ENCODE measurements around the gene KRT72.
A peak's percentile ranks its signal among the peaks of the same experiment; 100 is the strongest.

Gene KRT72

DNA sequence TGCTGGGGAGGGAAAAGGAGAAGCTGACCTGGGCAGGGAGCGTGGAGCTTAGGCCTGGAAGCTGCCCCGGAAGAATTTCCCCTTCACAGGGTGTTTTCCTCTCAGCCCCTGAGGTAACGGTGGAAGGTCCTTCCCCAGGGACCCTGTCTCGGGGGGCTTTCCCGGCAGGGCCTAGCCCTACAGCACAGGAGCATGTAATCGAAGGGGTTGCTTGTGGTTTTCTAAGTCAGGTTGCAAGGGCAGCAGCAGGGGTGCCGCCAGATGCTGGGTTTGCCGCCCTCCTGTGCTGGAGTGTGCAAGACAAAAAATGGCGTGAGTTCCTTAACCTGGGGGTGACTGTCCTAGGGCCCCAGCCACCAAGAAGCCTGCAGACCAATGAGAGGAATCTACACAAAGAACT is 26.0 kb downstream of the KRT72 start:
- DNase-seq, result no peak

GRCh38 chr12:52573743-52574142 is 27.5 kb downstream of the KRT72 start, which contains the start of gene KRT74:
KRT74 (minus strand) TSS chr12:52573843; CDS start chr12:52573777, 66 bp downstream.
- DNase-seq, result no peak

DNA sequence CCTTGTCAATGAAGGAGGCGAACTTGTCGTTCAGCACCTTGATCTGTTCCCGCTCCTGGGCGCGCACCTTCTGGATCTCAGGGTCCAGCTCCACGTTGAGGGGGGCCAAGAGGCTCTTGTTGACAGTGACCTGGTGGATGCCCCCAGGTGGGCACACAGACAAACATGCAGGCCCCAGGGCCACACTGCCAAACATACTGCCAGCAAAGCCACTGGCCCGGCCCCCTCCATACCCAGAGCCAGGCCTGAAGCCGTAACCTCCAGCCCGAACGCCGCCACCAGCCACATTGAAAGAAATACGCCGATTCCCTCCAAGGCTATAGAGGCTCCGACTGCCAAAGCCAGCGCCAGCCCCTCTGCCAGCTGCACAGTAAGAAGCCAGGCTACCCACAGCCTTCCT is 28.0 kb downstream of the KRT72 start:
- DNase-seq, result no peak

DNA sequence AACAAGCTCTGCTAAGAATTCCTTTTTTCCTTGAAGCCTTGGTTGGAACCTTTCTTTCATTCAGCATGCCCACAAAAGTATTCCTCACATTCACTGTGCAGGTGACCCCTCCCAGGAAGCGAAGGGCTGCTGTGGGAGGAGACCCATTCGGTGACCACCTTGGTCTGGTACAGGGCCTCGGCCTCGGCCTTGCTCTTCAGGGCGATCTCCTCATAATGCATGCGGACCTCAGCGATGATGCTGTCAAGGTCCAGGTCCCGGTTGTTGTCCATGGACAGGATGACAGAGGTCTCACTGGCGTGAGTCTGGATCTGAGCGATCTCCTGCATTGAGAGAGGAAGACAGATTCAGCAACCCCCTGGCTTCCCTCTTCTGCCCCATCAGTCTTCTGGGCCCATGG is 30.8 kb downstream of the KRT72 start:
- no peak for DNase-seq

DNA sequence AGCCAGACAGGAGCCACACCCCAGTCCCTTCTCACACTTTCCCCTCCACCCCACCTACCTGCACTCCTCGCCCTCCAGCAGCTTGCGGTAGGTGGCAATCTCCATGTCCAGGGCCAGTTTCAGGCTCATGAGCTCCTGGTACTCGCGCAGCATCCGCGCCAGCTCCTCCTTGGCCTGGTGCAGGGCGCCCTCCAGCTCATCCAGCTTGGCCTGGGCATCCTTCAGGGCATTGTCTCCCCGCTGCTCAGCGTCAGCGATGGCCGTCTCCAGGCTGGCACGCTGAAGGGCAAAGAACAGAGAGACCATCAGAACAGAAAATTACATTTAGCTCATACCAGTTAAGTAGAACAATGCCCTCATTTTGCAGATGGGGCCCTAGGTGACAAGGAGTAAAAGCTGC is 33.2 kb downstream of the KRT72 start:
- no peak for DNase-seq

GRCh38 chr12:52566847-52567291 is 34.4 kb downstream of the KRT72 start:
- peak; percentile 50 for DNase-seq

DNA sequence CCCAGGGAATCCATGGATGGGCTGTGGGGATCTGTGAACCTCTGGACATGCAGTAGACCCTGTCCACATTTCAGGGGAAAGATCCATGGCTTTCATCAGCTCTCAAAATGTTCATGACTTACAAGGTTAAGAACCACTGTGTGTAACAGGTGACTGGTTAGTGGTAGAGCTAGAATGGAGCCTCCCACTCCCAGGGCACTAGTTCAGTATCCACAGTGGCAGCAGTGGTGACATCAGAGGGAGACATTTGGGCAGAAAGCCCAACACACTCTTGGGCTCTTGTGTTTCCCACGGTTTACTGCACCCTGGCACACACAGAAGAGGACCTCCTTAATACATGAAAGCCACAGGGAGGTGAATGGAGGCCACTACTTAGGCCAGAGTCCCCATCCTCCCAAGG is 36.7 kb downstream of the KRT72 start:
- no peak for DNase-seq

DNA sequence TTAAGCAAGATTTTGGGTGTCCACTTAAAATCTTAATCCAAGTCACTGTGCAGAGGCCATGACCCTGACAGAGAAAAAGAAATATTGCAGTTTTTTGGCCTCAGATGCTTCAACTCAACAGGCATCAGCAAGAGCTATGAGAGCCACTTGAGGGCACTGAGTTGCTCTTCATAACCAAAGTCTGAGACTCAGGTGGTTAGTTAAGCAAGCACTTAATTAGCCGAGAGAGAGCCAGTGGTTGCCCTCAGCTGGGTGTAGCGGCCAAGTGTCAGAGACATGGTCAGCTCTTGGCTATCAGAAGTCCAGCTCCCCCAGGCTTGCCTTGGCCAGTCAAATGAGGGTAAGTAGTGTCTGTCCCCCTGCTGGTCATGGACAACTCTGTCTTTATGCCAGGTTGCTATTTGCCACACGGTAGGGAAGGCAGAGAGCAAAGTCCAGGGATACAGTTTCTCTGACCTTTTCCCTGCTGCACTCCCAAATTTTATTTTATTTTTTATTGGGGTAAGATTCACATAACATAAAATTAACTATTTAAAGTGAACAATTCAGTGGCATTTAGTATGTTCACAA is 39.3 kb downstream of the KRT72 start:
- peak; percentile 20 for DNase-seq

DNA sequence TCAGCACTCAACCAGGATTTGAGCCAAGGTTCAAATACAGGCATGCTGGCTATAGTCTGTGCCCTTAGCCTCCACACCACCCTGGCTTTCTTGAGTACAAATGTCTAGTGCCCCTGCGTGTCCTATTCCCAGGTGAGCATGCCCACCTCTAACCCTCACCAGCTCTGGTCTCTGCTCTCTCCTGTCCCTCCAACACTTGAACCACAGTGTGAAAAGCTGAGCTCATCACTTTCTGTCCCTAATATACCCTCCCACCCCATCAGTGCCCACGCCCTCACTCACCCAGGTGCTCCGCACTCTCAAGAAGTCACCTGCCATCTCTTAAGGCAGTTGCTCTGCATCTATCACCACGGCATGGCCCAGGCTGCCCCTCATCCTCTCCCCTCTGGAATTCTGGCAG is 41.3 kb downstream of the KRT72 start:
- no peak for DNase-seq

GRCh38 chr12:52558781-52559445 is 42.4 kb downstream of the KRT72 start:
- DNase-seq, result no peak

- DNase-seq, result no peak
Observed at GRCh38 chr12:52557476-52557875, 43.8 kb downstream of the KRT72 start.

GRCh38 chr12:52555577-52555976 is 45.7 kb downstream of the KRT72 start:
- no peak for DNase-seq

GRCh38 chr12:52552681-52553195 is 48.5 kb downstream of the KRT72 start, which contains the start of gene KRT71:
KRT71 (minus strand) TSS chr12:52553145; CDS start chr12:52553077, 68 bp downstream.
- no peak for DNase-seq

- no peak for DNase-seq
Observed at GRCh38 chr12:52552055-52552454, 49.2 kb downstream of the KRT72 start.

DNA sequence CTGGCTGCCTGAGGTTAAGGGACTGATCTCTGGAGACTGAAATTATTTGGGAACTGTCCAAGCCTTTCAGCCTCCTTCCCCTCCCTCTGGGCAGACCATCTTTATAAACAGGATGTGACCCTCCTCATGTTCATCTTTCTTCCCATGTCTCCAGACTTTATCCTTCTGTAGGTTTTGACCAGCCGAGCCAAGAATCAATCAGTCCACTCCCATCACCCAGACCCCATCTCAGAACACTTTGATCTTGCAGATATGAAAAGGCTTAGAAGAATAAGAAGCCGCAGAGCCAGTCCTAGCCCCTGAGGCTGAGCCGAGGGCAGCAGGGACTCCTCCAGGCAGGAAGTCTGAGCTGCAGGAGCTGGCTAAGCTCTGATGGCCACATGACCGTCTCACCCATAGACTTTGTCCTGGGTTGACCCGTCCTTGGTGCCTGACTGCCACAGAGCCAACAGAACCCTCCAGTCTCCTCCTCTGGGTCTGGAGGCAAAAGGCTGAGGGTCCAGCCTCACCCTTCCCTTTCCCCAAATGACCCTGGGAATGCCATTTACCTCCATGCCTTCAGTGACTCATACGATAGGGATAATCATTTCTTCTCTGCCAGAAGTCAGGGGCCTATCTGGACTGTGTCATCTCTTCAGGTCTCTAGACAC is 49.9 kb downstream of the KRT72 start:
- DNase-seq, result no peak

DNA sequence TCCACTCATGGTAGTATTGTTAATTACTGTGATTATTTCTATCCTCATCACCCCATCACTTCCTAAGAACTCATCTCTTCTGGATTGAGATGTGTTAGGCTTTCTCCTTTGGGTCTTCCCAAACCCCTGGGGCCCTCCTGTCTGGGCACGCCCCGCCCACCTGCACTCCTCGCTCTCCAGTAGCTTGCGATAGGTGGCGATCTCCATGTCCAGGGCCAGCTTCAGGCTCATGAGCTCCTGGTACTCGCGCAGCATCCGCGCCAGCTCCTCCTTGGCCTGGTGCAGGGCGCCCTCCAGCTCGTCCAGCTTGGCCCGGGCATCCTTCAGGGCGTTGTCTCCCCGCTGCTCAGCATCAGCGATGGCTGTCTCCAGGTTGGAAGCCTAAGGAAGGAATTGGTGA is 55.1 kb downstream of the KRT72 start:
- DNase-seq, result no peak

GRCh38 chr12:52543985-52544883 is 57.0 kb downstream of the KRT72 start:
- no peak for DNase-seq

DNA sequence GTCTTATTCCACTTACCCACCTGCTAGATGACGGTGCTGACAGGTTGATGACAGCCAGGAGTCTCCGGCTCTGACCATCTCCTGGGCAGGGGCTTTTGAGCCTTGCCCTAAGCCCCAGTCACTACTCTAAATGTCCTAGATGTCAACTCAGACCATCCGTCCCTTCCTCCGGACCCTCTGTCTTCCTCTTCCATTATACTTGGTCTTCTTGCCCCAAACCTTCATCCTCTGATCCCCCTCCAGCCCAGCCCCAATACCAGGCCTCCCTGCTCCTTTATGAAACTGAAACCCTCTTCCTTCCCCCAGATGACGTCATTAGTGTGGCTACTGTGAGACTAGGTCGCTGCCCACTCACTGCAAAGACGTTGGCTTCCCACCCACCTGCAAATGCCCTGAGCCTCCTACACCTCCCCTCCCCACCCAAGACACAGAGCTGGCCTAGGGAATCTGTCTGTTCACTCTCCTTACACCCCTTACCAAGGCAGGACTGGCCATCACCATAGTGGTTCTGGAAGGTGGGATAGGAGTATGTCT is 58.4 kb downstream of the KRT72 start:
- DNase-seq, result no peak

GRCh38 chr12:52542157-52542556 is 59.1 kb downstream of the KRT72 start:
- no peak for DNase-seq

DNA sequence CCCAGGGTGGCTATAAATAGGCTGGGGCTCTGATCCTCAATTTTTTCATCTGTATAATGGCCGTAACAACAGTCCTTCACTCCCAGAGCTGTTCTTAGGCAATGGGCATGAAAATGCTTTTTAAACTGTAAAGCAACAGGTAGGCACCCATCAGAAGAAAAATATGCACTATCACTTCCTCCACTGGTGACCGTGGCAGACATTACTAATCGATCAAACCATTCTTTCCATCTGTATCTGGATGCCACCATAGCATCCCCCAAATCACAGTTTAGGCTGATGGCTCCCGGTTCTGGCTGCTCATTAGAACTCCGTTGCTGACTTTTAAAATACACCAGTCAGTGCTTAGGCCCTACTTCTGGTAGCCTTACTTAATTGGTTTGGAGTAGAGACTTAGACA is 59.6 kb downstream of the KRT72 start:
- no peak for DNase-seq

DNA sequence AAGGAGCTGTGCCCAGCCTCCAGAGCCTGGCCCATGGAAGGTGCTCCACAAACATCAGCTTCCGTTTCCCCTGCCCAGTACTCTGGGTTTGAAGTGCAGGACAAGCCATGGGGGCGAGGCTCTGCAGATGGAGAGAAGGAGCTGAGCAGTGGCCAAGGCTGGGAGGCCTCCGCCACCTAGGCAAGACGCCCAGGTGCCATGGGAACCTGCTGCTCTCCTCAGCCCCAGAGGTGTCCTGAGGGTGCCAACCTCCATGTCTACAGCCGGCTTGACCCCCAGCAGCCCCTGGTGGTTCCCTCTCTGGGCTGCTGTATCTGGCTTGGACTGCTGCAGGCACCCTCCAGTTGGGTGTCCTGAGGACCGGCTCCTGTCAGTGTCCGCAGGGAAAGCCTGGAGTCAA is 60.7 kb downstream of the KRT72 start:
- no peak for DNase-seq

DNA sequence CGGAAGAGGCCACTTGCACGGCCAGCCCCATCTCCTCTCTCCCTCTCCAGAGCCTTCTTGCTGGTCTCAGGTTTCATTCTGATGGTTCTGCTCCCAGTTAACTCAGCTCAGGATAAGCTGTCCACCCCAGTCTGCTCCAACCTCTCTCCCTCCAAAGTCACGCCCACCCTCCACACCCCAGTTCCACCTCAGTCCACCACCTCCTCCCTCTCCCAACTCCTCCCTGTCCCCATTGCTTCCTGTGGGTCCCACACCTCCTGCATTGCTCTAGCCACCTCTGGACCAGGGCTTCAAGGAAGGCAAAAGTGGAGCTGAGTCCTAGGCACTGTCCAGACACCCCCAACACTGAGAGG is 61.5 kb downstream of the KRT72 start:
- DNase-seq, result no peak
